IMR-90 (cell line): ENCODE measurements around the gene MFRP. TPM values are rescaled to one million over a fixed set of nuclear protein-coding genes. Genes with fewer than 3 reads are reported as not detected.
A peak's percentile ranks its signal among the peaks of the same experiment; 100 is the strongest.

ENCODE experiments used
- ATAC-seq: fragments of 200-7000 bp; cut with Tn5 transposase; 2 replicates; pipeline ENCODE4 v1.9.1; 2020; ENCODE audit warnings: low read depth, mild to moderate bottlenecking, moderate library complexity
- BruUV-seq: library from RNA; stranded (reverse); fragments of 400-500 nt; replicated peaks from 2 replicates; lab custom pipeline; 2021; lab: Mats Ljungman, UMichigan
- CTCF ChIA-PET: fragments of 300-600 bp; formaldehyde crosslinking; extraction: SDS; loops from one replicate; lab custom pipeline; 2021; ENCODE audit warnings: antibody characterized with exemption; lab: Yijun Ruan, JAX
- POLR2A ChIA-PET: fragments of 300-600 bp; sonication (Branson Sonifier 250); formaldehyde crosslinking; loops from one replicate; lab custom pipeline; 2022; ENCODE audit warnings: antibody characterized with exemption; ENCODE audit not compliant: unreplicated experiment; lab: Charles Lee
- DNase-seq: peaks from one replicate; pipeline ENCODE4 v3.0.0; 2013
- H2AFZ ChIP-seq: replicated peaks from 2 replicates; pipeline ENCODE3; 2013; ENCODE audit warnings: low read length, mild to moderate bottlenecking; ENCODE audit not compliant: poor library complexity
- H2AK5ac ChIP-seq: 2 replicates; pipeline ENCODE4 v1.6.1; 2013; ENCODE audit warnings: low read depth, low read length, inconsistent platforms
- H2AK9ac ChIP-seq: replicated peaks from 2 replicates; pipeline ENCODE3; 2013; ENCODE audit warnings: mild to moderate bottlenecking, low read depth, low read length, moderate library complexity; ENCODE audit not compliant: poor library complexity
- H2BK120ac ChIP-seq: 2 replicates; pipeline ENCODE4 v1.6.1; 2013; ENCODE audit warnings: low read depth, low read length, inconsistent platforms
- H2BK15ac ChIP-seq: 3 replicates; pipeline ENCODE4 v1.6.1; 2013; ENCODE audit warnings: low read depth, low read length, inconsistent platforms
- H2BK20ac ChIP-seq: 2 replicates; pipeline ENCODE4 v1.6.1; 2013; ENCODE audit warnings: low read depth, mild to moderate bottlenecking, inconsistent platforms, low read length, moderate library complexity
- H2BK5ac ChIP-seq: 2 replicates; pipeline ENCODE4 v1.6.1; 2013; ENCODE audit warnings: mild to moderate bottlenecking, low read depth, low read length, inconsistent platforms; ENCODE audit not compliant: poor library complexity, severe bottlenecking
- H3K14ac ChIP-seq: replicated peaks from 2 replicates; pipeline ENCODE4 v1.6.1; 2013; ENCODE audit warnings: low read depth, low read length, inconsistent platforms
- H3K18ac ChIP-seq: 2 replicates; pipeline ENCODE4 v1.6.1; 2013; ENCODE audit warnings: low read depth, low read length, control low read depth
- H3K23ac ChIP-seq: 2 replicates; pipeline ENCODE4 v1.6.1; 2013; ENCODE audit warnings: low read depth, low read length, inconsistent platforms
- H3K27ac ChIP-seq: 2 replicates; pipeline ENCODE4 v1.5.1; 2013; ENCODE audit warnings: mild to moderate bottlenecking, control low read depth, low read length; ENCODE audit not compliant: insufficient read depth
- H3K27me3 ChIP-seq: 2 replicates; pipeline ENCODE4 v1.6.1; 2013; ENCODE audit warnings: low read length; ENCODE audit not compliant: control insufficient read depth, insufficient read depth
- H3K36me3 ChIP-seq: 2 replicates; pipeline ENCODE4 v1.6.1; 2013; ENCODE audit warnings: low read length, mixed read lengths; ENCODE audit not compliant: control insufficient read depth, insufficient read depth
- H3K4ac ChIP-seq: 2 replicates; pipeline ENCODE4 v1.6.1; 2013; ENCODE audit warnings: low read depth, low read length, inconsistent platforms
- H3K4me1 ChIP-seq: 2 replicates; pipeline ENCODE4 v1.6.1; 2013; ENCODE audit warnings: low read length, mixed read lengths; ENCODE audit not compliant: control insufficient read depth, insufficient read depth
- H3K4me2 ChIP-seq: 2 replicates; pipeline ENCODE4 v1.6.1; 2013; ENCODE audit warnings: low read depth, mild to moderate bottlenecking, control low read depth, low read length, moderate library complexity
- H3K4me3 ChIP-seq: 2 replicates; pipeline ENCODE4 v1.5.1; 2013; ENCODE audit warnings: low read depth, mild to moderate bottlenecking, control low read depth, low read length, moderate library complexity; ENCODE audit not compliant: insufficient read depth
- H3K56ac ChIP-seq: 2 replicates; pipeline ENCODE4 v1.6.1; 2013; ENCODE audit warnings: low read length, inconsistent platforms; ENCODE audit not compliant: insufficient read depth; ENCODE audit errors: extremely low read depth
- H3K79me1 ChIP-seq, 2 experiments: 2 replicates each; pipeline ENCODE4 v1.6.1; 2013; ENCODE audit warnings: low read length in 2 of 2, inconsistent platforms in 1 of 2, low read depth in 1 of 2
- H3K9ac ChIP-seq: 2 replicates; pipeline ENCODE4 v1.6.1; 2013; ENCODE audit warnings: low read depth, low read length, control low read depth
- H3K9me1 ChIP-seq: 2 replicates; pipeline ENCODE4 v1.6.1; 2013; ENCODE audit warnings: low read length, inconsistent platforms; ENCODE audit not compliant: insufficient read depth
- H3K9me3 ChIP-seq: 2 replicates; pipeline ENCODE4 v1.6.1; 2013; ENCODE audit warnings: low read length; ENCODE audit not compliant: control insufficient read depth, insufficient read depth
- H4K20me1 ChIP-seq: 2 replicates; pipeline ENCODE4 v1.6.1; 2013; ENCODE audit warnings: low read length, inconsistent platforms; ENCODE audit not compliant: insufficient read depth
- H4K5ac ChIP-seq: 2 replicates; pipeline ENCODE4 v1.6.1; 2013; ENCODE audit warnings: mild to moderate bottlenecking, low read depth, low read length, control low read depth
- H4K8ac ChIP-seq, 2 experiments: 2 replicates each; pipeline ENCODE4 v1.6.1; 2013; ENCODE audit warnings: low read depth in 2 of 2, low read length in 2 of 2, control low read depth in 1 of 2, inconsistent platforms in 1 of 2
- H4K91ac ChIP-seq: 2 replicates; pipeline ENCODE4 v1.6.1; 2013; ENCODE audit warnings: low read depth, low read length, inconsistent platforms; ENCODE audit not compliant: insufficient read depth
- CHD1 ChIP-seq: IDR thresholded peaks from 2 replicates; pipeline ENCODE4 v1.6.1; 2012; ENCODE audit warnings: low read depth, low read length, improper control_type of control experiment
- FOS ChIP-seq: fragments of 150-350 bp; IDR thresholded peaks from 2 replicates; pipeline ENCODE4 v1.6.1; 2016; ENCODE audit warnings: low read depth, low read length
- RAD21 ChIP-seq: IDR thresholded peaks from 2 replicates; pipeline ENCODE4 v1.6.1; 2012; ENCODE audit warnings: low read length, improper control_type of control experiment
- RCOR1 ChIP-seq: IDR thresholded peaks from 2 replicates; pipeline ENCODE4 v1.6.1; 2012; ENCODE audit warnings: mild to moderate bottlenecking, low read length, improper control_type of control experiment; ENCODE audit not compliant: insufficient replicate concordance
- RFX5 ChIP-seq: IDR thresholded peaks from 2 replicates; pipeline ENCODE4 v1.8.0; 2012; ENCODE audit warnings: low read depth, mild to moderate bottlenecking, low read length, moderate library complexity
- SMC3 ChIP-seq: fragments of 150-350 bp; IDR thresholded peaks from 2 replicates; pipeline ENCODE4 v1.6.1; 2016; ENCODE audit warnings: low read depth, mild to moderate bottlenecking, antibody characterized with exemption, low read length, moderate library complexity
- WGBS, 2 experiments: methylation state at CpG; one replicate each; pipeline versions ENCODE4 v1.1.5 to v1.1.7; 2013; ENCODE audit warnings: missing lambda C conversion rate in 2 of 2; ENCODE audit not compliant: insufficient read length in 1 of 2; ENCODE audit errors: extremely low coverage in 2 of 2; 5-methylcytosine and 5-hydroxymethylcytosine counted together
- dilution Hi-C: fragments of 300-500 bp; cut with HindIII; formaldehyde crosslinking; loops from one replicate; pipeline ENCODE4 v1.14.3; 2018; ENCODE audit warnings: low sequenced_read_pairs; ENCODE audit not compliant: unreplicated experiment
- in situ Hi-C: fragments of 300-500 bp; cut with MboI; formaldehyde crosslinking; loops from 3 replicates; pipeline ENCODE4 v1.14.3; 2019; ENCODE audit warnings: low sequenced_read_pairs, inconsistent platforms, mixed read lengths
- intact Hi-C: fragments of 100-400 bp; cut with micrococcal nuclease; formaldehyde crosslinking; loops from 2 replicates; pipeline ENCODE4 v1.10.0; 2022
- polyA plus RNA-seq, 3 experiments: library from polyadenylated mRNA; depleted of rRNA; stranded (reverse); fragments of >200 nt; gene quantifications; 2 replicates each; pipeline ENCODE4 v1.2.3, GENCODE V29; 2012; ENCODE audit warnings: low replicate concordance in 1 of 3
- total RNA-seq: library from RNA; depleted of rRNA; stranded (reverse); fragments of >200 nt; gene quantifications from 2 replicates; pipeline ENCODE4 v1.2.3, GENCODE V29; 2012
- TF ChIP-seq, protein P1 (sequence below): conservative IDR thresholded peaks from 2 replicates; pipeline ENCODE4 v1.5.1; 2012; ENCODE audit warnings: mild to moderate bottlenecking, low read depth, low read length, improper control_type of control experiment

Gene MFRP
- total and polyA plus RNA-seq, 2 of the 4 experiments (the other 2 are of a cell fraction) = not detected

DNA sequence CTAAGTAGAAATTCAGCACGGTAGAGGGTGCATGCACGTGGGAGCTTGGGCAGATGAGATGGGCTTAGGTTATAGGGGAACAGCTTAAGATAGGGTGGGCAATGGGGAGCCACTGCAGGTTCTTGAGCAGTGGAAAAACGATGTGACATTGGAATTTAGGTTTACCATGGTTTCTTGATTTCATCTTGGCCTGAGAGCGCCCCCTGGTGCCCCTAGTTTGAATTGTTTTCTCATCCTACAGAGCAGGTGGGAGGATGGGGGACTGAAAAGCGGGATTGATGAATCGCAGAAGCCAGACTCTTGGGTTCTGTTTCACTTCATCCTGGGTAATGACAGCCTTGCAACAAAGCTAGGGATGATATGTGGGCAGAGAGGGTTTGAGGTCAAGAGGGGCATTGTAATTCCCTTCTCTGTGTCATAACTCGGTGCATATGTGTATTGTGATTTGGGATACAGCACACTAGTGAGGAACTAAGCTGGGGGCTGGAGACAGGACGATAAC, 22.9 kb downstream of the MFRP start:
- peak; percentile 66 for DNase-seq
- Histone ChIP-seq H3K27me3 (no peaks in the 10 kb centered on the region), H3K14ac (no peak overlapping the region), H4K20me1 (no peaks in the 10 kb centered on the region), H2BK20ac (no peak overlapping the region; the same call in 1 of the 2 replicates), H3K79me1 (peaks cover 0 to 21% of the 10 kb centered on the region in 2 experiments; a peak in 3 of 4 replicates), H2AFZ (peak overlapping the region; percentile 66), H3K4me2 (no peak overlapping the region), H3K9me1 (peaks cover 15% of the 10 kb centered on the region), H3K27ac (no peak overlapping the region), H2BK15ac (no peak overlapping the region), H3K23ac (no peak overlapping the region), H3K4me1 (peaks cover 24% of the 10 kb centered on the region), H4K91ac (no peak overlapping the region), H2BK120ac (no peak overlapping the region), H2AK9ac (peak overlapping the region; percentile 79), H2AK5ac (peak overlapping the region; percentile 78; the same call in 1 of the 2 replicates), H3K9ac (no peak overlapping the region), H4K8ac (no peak overlapping the region; a peak in 1 of 4 replicates), H3K18ac (no peak overlapping the region), H3K36me3 (no peaks in the 10 kb centered on the region), H4K5ac (no peak overlapping the region), H3K9me3 (no peaks in the 10 kb centered on the region), H3K56ac (no peak overlapping the region), H2BK5ac (no peak overlapping the region), H3K4ac (0 out of 2 replicates have a peak overlapping the region, but pooled peaks have one; percentile 21), H3K4me3 (no peak overlapping the region)
- in situ Hi-C loops (no loop called here), intact Hi-C loops (loop anchor here (2.0 to 5.0 kb wide), 3 partner anchors 119 to 231 kb away; partner anchors contain the start of gene ABCG4), dilution Hi-C loops (no loop called here)
- WGBS, 2 experiments = 50% methylated on average over 2 of the region's 8 CpGs; no CpG with 5 or more reads in 1 of the 2 experiments
- ATAC-seq = no peak
- ChIA-PET CTCF (interaction anchor here (0.7 to 2.1 kb wide), 7 partner anchors 8 to 179 kb away, joined by 3 to 16 read pairs (median 3); partner anchors contain the start of gene CBL), POLR2A (interaction anchor here (1.0 kb wide), 1 partner anchor 15 kb away, joined by 3 read pairs; no protein-coding TSS in a partner anchor)
- no TSS peak for BruUV-seq
- TF ChIP-seq RFX5 (no peak), FOS (no peak), RCOR1 (peak; percentile 98), SMC3 (peak; percentile 61), CHD1 (no peak), RAD21 (peak; percentile 81)
- TF ChIP-seq, protein P1, sequence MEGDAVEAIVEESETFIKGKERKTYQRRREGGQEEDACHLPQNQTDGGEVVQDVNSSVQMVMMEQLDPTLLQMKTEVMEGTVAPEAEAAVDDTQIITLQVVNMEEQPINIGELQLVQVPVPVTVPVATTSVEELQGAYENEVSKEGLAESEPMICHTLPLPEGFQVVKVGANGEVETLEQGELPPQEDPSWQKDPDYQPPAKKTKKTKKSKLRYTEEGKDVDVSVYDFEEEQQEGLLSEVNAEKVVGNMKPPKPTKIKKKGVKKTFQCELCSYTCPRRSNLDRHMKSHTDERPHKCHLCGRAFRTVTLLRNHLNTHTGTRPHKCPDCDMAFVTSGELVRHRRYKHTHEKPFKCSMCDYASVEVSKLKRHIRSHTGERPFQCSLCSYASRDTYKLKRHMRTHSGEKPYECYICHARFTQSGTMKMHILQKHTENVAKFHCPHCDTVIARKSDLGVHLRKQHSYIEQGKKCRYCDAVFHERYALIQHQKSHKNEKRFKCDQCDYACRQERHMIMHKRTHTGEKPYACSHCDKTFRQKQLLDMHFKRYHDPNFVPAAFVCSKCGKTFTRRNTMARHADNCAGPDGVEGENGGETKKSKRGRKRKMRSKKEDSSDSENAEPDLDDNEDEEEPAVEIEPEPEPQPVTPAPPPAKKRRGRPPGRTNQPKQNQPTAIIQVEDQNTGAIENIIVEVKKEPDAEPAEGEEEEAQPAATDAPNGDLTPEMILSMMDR = peak; percentile 89
